Retinal pigment epithelial cell (primary cell): ENCODE results near the gene TDRD10.

ENCODE experiments used
- DNase-seq: peaks from one replicate; pipeline ENCODE4 v3.0.0-alpha.2; 2010; ENCODE audit warnings: low read depth
- H3K4me3 ChIP-seq: 2 replicates; pipeline ENCODE4 v1.5.1; 2011; ENCODE audit warnings: mild to moderate bottlenecking, low read length, control low read depth, moderate library complexity
- TF ChIP-seq, protein P1 (sequence below): conservative IDR thresholded peaks from 2 replicates; pipeline ENCODE4 v1.5.1; 2011; ENCODE audit warnings: low read depth, low read length, control low read depth, inconsistent platforms

The TDRD10 gene

DNA sequence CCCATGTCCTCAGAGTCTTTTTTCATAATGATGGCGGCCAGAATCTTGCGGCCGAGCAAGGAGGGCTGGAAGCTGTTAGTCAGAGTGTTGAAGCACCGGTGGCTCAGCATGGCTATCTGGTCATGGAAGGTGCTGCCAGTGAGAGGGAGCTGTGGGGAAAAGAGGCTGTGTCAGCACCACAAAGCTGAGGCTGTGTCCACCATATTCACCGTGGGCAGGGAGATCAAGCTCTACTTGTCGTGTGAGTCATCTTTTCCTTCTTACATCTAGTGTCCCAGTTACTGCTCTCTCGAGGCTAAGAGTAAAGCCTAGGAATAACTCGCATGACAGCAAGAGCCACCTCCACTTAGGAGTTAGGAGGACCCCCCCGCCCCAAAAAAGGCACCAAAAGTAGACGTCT lies 87.8 kb downstream of the TDRD10 start:
- no peak overlapping the region for H3K4me3 ChIP-seq
- DNase-seq: no peak
- TF ChIP-seq, protein P1, sequence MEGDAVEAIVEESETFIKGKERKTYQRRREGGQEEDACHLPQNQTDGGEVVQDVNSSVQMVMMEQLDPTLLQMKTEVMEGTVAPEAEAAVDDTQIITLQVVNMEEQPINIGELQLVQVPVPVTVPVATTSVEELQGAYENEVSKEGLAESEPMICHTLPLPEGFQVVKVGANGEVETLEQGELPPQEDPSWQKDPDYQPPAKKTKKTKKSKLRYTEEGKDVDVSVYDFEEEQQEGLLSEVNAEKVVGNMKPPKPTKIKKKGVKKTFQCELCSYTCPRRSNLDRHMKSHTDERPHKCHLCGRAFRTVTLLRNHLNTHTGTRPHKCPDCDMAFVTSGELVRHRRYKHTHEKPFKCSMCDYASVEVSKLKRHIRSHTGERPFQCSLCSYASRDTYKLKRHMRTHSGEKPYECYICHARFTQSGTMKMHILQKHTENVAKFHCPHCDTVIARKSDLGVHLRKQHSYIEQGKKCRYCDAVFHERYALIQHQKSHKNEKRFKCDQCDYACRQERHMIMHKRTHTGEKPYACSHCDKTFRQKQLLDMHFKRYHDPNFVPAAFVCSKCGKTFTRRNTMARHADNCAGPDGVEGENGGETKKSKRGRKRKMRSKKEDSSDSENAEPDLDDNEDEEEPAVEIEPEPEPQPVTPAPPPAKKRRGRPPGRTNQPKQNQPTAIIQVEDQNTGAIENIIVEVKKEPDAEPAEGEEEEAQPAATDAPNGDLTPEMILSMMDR: no peak

GRCh38 chr1:154590756-154591155 lies 88.7 kb downstream of the TDRD10 start:
- TF ChIP-seq, protein P1: no peak
- no peak for DNase-seq

DNA sequence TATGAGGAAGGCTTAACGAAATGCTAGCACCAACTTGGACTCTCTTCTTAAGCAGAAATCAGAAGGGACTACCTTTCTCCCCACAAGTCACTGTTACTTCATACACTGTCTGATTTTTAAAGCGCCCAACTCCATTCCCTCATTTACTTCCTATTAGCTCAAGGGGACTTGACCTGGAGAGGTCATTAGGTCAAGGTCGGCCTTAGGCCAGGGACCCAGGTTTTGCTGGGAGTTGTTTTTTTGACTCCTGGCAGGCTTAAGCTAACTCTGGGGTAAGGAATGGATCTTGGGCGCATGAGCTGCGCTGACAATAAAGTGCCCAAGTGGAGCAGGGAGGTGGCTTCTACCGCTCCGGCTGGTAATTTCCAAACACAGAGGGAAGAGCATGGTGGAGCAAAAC lies 89.2 kb downstream of the TDRD10 start:
- no peak overlapping the region for H3K4me3 ChIP-seq
- no peak for DNase-seq
- TF ChIP-seq, protein P1: no peak

More at GRCh38 chr1:154590756-154591155, 88.7 kb downstream of the TDRD10 start:
- H3K4me3 ChIP-seq: no peak overlapping the region

DNA sequence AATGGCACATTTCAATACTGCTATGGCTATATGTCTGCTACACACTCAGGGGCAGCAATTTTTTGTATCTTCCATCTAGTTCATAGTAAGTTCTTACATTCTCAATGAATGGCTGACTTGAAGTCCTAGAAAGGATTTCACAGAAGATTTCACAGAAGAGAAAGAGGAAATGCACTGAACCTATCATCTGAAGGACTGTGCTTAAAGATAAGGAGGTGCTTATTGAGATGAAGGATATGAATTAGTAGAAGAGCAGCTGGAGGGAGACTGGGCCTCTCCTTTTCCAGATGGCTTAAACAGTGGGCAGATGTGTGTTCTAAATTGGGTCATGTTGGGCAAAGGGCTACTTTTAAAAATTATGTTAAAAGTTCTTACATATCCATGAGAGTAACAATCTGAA lies 91.4 kb downstream of the TDRD10 start:
- TF ChIP-seq, protein P1: no peak
- H3K4me3 ChIP-seq: no peak overlapping the region
- DNase-seq: no peak

DNA sequence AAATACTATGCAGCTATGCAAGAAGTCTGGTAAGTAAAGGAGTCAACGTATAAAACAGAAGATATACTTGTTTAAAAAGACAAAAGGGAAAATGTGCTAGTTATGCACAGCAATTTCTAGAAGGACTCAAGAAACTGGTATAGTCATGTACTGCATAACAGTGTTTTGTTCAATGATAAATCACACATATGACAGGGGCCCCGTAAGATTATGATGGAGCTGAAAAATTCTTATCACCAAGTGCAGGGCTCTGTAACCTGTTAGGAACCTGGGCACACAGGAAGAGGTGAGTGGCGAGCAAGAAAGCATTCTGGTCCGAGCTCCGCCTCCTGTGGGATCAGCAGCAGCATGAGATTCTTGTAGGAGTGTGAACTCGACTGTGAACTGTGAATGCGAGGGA lies 92.8 kb downstream of the TDRD10 start:
- no peak overlapping the region for H3K4me3 ChIP-seq
- TF ChIP-seq, protein P1: no peak
- no peak for DNase-seq

DNA sequence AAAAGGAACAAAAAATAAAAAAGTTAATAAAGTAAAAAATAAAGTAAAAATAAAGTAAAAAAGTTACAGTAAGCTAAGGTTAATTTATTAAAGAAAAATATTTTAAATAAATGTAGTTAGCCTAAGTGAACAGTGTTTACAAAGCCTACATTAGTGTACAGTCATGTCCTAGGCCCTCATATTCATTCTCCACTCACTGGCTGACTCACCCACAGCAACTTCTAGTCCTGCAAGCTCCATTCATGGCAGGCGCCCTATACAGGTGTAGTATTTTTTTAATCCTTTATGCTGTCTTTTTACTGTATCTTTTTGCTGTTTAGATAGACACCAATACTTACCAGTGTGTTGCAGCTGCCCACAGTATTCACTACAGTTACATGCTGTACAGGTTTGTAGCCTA lies 93.6 kb downstream of the TDRD10 start:
- TF ChIP-seq, protein P1: no peak
- no peak for DNase-seq
- H3K4me3 ChIP-seq: no peak overlapping the region
